Type B pancreatic cell (in vitro differentiated cells): Measurements from ENCODE around the gene ANKRD11. TPM values are rescaled to one million over a fixed set of nuclear protein-coding genes. Genes with fewer than 3 reads are reported as not detected.

ENCODE experiments used
- DNase-seq: peaks from one replicate; pipeline ENCODE4 v3.0.0; 2021; ENCODE audit warnings: mixed read lengths; ENCODE audit not compliant: unreplicated experiment; ENCODE audit errors: extremely low spot score
- H3K27ac Mint-ChIP-seq: 2 replicates; pipeline ENCODE4 v1.8.0; 2021; ENCODE audit warnings: mild to moderate bottlenecking, mixed read lengths
- H3K27me3 Mint-ChIP-seq: 2 replicates; pipeline ENCODE4 v1.8.0; 2021; ENCODE audit warnings: mixed read lengths
- H3K36me3 Mint-ChIP-seq: 2 replicates; pipeline ENCODE4 v1.8.0; 2021; ENCODE audit warnings: mixed read lengths
- H3K4me1 Mint-ChIP-seq: one replicate; pipeline ENCODE4 v1.8.0; 2021; ENCODE audit warnings: mixed read lengths; ENCODE audit not compliant: unreplicated experiment
- H3K4me3 Mint-ChIP-seq: 2 replicates; pipeline ENCODE4 v1.8.0; 2021; ENCODE audit warnings: mild to moderate bottlenecking, mixed read lengths
- H3K9me3 Mint-ChIP-seq: 2 replicates; pipeline ENCODE4 v1.8.0; 2021; ENCODE audit warnings: mixed read lengths
- CTCF ChIP-seq: fragments of 200-600 bp; sonication (generic); conservative IDR thresholded peaks from 2 replicates; pipeline ENCODE4 v1.5.0; 2021; ENCODE audit warnings: antibody characterized with exemption, mild to moderate bottlenecking
- total RNA-seq: library from RNA; stranded (reverse); gene quantifications from 2 replicates; pipeline ENCODE4 v1.2.1, GENCODE V29; 2021; ENCODE audit warnings: low replicate concordance

Gene ANKRD11
- total RNA-seq, 1 donor from 2014 or later, result 153 TPM

- Mint-ChIP-seq H3K27me3 (no peaks in the 10 kb centered on the region), H3K4me3 (peak overlapping the region; percentile 17), H3K36me3 (peaks cover 8% of the 10 kb centered on the region), H3K9me3 (no peaks in the 10 kb centered on the region), H3K27ac (peak overlapping the region; percentile 86), H3K4me1 (peaks cover 36% of the 10 kb centered on the region)
- DNase-seq, result no peak
- no peak for TF ChIP-seq CTCF
These were observed 195.9 kb downstream of the ANKRD11 start for GRCh38 chr16:89294486-89294885.

GRCh38 chr16:89293276-89294143 is 196.9 kb downstream of the ANKRD11 start:
- Mint-ChIP-seq H3K27ac (no peak overlapping the region), H3K9me3 (no peaks in the 10 kb centered on the region), H3K36me3 (peaks cover 11% of the 10 kb centered on the region), H3K4me1 (peaks cover 38% of the 10 kb centered on the region), H3K4me3 (no peak overlapping the region), H3K27me3 (no peaks in the 10 kb centered on the region)
- TF ChIP-seq CTCF, result peak; percentile 41
- no peak for DNase-seq

GRCh38 chr16:89292443-89293078 is 197.8 kb downstream of the ANKRD11 start:
- Mint-ChIP-seq H3K4me1 (peaks cover 31% of the 10 kb centered on the region), H3K27me3 (no peaks in the 10 kb centered on the region), H3K36me3 (peaks cover 15% of the 10 kb centered on the region), H3K4me3 (no peak overlapping the region), H3K27ac (peak overlapping the region; percentile 81), H3K9me3 (no peaks in the 10 kb centered on the region)
- TF ChIP-seq CTCF, result no peak
- no peak for DNase-seq

- H3K36me3 Mint-ChIP-seq, result peaks cover 15% of the 10 kb centered on the region
- peaks cover 23% of the 10 kb centered on the region for H3K4me1 Mint-ChIP-seq
- no peak for TF ChIP-seq CTCF
- H3K27ac Mint-ChIP-seq, result peak overlapping the region; percentile 81
- no peaks in the 10 kb centered on the region for H3K9me3 Mint-ChIP-seq
- no peak for DNase-seq
- H3K4me3 Mint-ChIP-seq, result peak overlapping the region; percentile 27
- H3K27me3 Mint-ChIP-seq, result no peaks in the 10 kb centered on the region
These were observed 198.6 kb downstream of the ANKRD11 start for GRCh38 chr16:89291776-89292175.

- H3K27ac Mint-ChIP-seq, result peak overlapping the region; percentile 81
- peak overlapping the region; percentile 27 for H3K4me3 Mint-ChIP-seq
- peaks cover 20% of the 10 kb centered on the region for H3K4me1 Mint-ChIP-seq
- TF ChIP-seq CTCF, result no peak
- no peaks in the 10 kb centered on the region for H3K27me3 Mint-ChIP-seq
- H3K36me3 Mint-ChIP-seq, result peaks cover 15% of the 10 kb centered on the region
- H3K9me3 Mint-ChIP-seq, result no peaks in the 10 kb centered on the region
- no peak for DNase-seq
These were observed 199.0 kb downstream of the ANKRD11 start for GRCh38 chr16:89291363-89291762.
